Dedifferentiated amniotic fluid mesenchymal stem cell (primary cell): ENCODE data around the gene B3GALT5.

Experiments
- DNase-seq: peaks from one replicate; pipeline ENCODE4 v3.0.0-alpha.2; 2016; ENCODE audit errors: extremely low spot score

Gene B3GALT5

DNA sequence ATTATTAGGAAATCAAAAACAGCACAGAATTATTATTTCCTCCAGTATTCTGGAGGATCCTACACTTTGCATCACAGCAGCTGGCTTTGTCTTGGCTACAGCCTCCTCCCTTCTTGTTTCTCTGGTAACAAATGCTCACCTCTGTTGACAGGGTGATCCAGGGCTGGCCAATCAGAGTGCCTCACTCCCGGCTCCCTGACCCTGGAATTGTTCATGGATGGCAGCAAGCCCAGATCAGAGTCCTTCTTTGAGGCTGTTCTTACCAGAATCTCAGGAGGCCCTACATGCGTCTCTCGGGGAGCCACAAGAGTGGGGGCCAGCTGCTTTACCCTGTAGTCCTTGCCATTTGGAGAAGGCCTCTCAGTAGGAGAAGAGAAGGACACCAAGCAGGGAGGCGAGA is 83.9 kb downstream of the B3GALT5 start:
- DNase-seq: no peak

DNA sequence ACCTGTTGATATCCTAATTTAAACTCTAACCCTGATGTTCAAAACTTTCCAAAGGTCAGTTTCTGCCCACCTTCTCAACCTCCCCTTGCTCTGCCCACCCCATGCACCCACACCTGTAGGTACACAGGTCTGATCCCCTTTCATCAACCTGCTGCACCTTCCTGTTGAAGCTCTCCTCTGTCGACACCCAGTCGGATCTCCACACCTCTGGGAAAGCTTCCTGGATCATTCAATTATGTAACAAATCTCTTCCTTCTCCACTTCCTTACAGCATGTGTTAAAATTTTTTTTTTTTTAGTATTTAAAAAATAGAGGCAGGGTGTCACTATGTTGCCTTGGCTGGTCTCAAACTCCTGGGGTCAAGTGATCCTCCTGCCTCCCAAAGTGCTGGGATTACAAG is 87.6 kb downstream of the B3GALT5 start:
- no peak for DNase-seq

DNA sequence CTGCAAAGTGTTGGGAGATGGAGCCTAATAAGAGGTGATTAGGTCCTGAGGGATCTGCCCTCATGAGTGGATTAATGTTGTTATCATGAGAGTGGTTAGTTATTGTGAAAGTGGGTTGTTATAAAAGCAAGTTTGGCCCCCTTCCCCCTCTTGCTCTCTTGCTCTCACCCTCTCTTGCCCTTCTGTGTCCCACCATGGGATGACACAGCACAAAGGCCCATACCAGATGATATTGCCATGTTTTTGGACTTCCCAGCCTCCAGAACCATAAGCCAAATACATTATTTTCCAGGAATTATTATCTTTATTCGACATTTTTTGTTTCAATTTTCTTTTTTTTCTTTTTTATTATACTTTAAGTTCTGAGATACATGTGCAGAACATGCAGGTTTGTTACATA is 90.8 kb downstream of the B3GALT5 start:
- DNase-seq: no peak

DNA sequence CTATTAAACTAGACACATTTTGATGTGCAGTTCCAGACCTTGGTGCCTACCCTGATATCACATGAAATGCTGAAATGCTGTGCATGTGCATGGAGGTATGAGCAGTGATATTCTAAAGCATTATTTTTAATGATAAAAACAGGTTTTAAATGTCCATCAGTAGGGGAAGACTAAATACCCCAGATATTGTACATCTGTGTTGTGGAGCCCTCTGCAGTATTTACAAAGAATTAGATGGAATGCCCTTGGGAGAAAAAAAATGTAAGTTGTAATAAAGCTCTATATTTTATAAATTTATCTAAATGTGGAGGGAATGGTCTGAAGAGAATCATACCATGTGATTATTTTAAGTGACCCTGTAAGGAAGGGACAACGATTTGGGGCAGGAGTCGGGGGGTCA is 93.1 kb downstream of the B3GALT5 start:
- DNase-seq: no peak

DNA sequence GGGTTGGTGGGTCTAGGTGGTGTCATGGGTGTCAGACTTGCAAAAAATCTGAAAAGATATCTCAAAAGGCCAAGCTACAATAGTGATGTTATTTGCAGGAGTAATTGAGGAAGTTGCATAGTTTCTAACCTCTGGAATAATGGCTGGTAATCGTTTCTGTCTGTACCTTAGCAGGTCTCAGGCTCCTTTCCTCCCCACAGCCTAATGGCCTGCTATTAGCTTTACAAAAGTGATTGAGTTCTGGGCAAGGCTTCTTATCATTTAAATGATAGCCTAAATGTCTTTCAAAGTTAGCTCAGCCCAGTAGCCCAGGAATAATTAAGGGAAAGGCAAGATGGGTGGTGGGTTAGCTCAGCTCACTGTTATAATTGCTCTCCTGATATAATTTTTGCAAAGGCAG is 94.6 kb downstream of the B3GALT5 start:
- DNase-seq: no peak

- no peak for DNase-seq
Observed at GRCh38 chr21:39710866-39711265, 98.1 kb downstream of the B3GALT5 start.

GRCh38 chr21:39712273-39712672 is 99.5 kb downstream of the B3GALT5 start:
- no peak for DNase-seq

- DNase-seq: no peak
Observed at GRCh38 chr21:39712976-39713375, 100.2 kb downstream of the B3GALT5 start.

- DNase-seq: no peak
Observed at GRCh38 chr21:39713905-39714304, 101.2 kb downstream of the B3GALT5 start.

GRCh38 chr21:39714331-39714730 is 101.6 kb downstream of the B3GALT5 start:
- DNase-seq: no peak

- peak; percentile 48 for DNase-seq
Observed at GRCh38 chr21:39715804-39716397, 103.2 kb downstream of the B3GALT5 start.

GRCh38 chr21:39720126-39720778 is 107.5 kb downstream of the B3GALT5 start:
- DNase-seq: no peak

- no peak for DNase-seq
Observed at GRCh38 chr21:39721885-39722284, 109.1 kb downstream of the B3GALT5 start.
